Activated T-helper 9 cell treated with anti-CD3 and anti-CD28 coated beads, Interleukin-2, amount 50 U/mL, for 16 hours (primary cell): ENCODE results near the gene RGPD3.
A peak's percentile ranks its signal among the peaks of the same experiment; 100 is the strongest.
"Not testable (repeated sequence)": the region's sequence is repeated elsewhere in the genome, so short reads cannot be mapped to it uniquely, and the experiment has no call there.

Experiments used
- DNase-seq: peaks from one replicate; pipeline ENCODE4 v3.0.0-alpha.2; 2020; ENCODE audit warnings: low read depth

RGPD3 gene

DNA sequence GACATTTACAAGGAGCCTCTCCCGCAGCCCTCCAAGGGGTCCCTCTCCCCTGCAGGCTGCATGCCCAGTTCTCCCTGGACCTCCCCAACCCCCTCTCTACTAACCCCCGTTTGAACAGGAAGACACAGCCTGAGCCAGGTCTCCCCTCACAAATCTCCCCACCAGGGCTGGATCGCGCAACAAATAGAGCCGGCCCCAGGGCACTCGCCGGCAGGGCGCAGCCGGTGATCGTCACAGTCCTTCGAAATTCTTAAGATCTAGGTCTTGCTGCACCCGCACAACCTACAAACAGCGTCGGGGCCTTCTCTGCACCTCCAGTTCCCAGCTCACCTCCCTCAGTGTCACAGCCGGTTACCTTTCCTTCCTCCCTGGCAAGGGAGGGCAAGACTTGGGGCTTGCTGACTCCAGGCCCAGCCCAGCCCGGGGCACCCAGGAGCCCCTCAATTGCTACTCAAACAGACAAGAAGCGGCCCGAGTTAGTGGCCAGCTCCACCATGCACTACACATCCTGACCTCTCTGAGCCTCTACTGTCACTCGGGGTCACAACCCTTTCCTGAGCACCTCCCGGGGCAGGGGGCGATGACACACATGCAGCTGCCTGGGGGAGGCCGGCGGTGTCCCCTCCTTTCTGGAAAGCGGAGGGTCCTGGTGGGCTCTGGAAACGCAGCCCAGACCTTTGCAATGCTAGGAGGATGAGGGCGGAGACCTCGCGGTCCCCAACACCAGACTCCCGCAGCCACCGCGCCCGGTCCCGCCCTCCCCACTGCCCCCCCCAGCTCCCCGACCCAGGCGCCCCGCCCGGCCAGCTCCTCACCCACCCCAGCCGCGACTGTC, 18.6 kb upstream of the RGPD3 start, which contains the start of gene CD8B2:
CD8B2 (plus strand) TSS at position 814 of the 835 bp plus-strand sequence. CDS start 63 bp downstream, outside the sequence.
- DNase-seq = not testable (repeated sequence)

DNA sequence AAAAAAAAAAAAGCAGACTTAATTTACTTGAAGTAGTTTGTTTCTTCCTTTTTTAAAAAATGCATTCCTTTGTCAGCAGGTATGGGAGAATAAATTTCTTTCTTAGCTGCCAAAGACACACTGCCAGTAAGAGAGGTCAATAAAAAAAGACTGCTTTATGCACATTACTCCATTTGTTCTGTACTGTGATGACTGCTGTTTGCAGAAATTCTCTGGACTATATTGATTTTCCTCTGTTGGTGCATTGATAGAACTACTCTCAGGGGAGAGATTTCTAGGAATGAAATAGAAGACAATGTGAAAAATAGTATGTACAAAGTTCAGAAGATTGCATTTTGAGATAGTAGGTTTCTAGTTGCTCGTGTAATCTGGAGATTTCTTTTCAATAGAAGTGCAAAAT, 11.3 kb upstream of the RGPD3 start:
- DNase-seq = not testable (repeated sequence)

DNA sequence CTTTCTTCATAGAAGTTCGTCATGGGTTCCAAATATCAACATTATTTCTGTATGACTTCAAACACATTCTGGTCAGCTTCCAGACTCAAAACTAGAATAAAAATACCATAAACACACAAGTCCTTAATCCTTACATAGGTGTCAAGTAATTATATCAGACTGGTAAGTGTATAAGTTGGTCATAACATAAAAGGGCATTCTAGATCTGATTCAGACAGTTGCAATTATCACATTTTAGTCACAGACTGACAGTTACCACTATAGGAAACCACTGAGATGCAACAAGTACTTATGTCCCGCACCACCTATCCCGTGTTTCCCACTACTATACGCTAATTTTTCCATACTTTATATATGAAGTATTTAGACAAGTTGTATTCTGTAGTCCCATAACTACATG, 9.4 kb upstream of the RGPD3 start:
- DNase-seq = not testable (repeated sequence)

DNA sequence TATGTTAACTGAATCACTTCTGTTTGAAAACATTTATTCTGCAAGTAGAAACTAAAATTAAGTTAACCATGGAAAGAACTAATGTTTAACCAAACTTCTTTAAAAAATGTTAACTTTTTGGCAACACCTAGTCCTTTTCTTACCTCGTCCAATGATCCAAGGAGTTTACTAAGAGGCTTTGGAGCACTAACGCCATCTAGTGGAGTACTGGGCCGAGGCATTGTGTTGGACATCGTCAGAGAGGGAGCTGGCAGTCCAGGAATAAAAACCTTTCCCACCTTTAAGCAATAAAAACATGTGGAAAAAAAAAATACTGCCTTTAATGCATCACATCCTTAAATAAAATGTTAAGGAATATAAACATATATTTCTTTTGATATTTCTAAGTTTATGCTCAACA, 2.4 kb upstream of the RGPD3 start:
- DNase-seq = peak; percentile 17

DNA sequence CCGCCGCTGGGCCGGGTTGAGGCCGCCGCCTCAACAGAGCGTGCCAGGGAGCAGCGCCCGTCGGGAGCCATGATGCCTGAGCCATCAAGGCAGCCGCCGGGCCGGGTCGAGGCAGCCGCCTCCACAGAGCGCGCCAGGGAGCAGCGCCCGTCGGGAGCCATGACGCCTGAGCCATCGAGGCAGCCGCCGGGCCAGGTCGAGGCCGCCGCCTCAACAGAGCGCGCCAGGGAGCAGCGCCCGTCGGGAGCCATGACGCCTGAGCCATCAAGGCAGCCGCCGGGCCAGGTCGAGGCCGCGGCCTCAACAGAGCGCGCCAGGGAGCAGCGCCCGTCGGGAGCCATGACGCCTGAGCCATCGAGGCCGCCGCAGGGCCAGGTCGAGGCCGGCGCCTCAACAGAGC, 697 bp downstream of the RGPD3 start:
- not testable (repeated sequence) for DNase-seq

DNA sequence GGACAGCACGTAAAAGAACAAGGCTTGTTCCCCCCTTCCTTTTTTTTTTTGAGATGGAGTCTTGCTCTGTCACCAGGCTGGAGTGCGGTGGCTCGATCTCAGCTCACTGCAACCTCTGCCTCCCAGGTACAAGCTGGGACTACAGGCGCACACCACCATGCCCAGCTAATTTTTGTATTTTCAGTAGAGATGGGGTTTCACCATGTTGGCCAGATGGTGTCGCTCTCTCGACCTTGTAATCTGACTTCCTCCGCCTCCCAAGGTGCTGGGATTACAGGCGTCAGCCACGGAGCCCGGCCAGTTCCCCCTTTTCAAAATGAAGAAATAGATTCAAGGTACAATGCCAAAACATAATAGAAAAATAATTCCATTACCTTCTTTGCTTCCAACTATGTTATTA, 6.3 kb downstream of the RGPD3 start:
- not testable (repeated sequence) for DNase-seq

DNA sequence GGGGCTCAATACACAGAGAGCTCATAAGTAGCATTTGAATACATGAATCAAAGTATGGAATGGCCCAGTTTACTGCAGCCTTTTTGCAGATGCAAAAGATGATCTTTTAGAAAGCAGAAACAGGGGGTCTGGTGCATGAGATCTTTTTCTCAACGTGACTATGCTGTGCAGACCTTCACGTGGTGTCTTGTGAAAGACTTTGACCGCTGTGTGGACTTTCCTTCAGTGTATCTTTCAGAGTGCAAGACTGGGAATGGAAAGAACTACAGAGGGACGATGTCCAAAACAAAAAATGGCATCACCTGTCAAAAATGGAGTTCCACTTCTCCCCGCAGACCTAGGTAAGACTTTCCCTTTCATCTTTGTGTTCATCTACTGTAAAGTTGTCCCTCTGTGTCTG, 77.5 kb downstream of the RGPD3 start:
- DNase-seq = not testable (repeated sequence)

DNA sequence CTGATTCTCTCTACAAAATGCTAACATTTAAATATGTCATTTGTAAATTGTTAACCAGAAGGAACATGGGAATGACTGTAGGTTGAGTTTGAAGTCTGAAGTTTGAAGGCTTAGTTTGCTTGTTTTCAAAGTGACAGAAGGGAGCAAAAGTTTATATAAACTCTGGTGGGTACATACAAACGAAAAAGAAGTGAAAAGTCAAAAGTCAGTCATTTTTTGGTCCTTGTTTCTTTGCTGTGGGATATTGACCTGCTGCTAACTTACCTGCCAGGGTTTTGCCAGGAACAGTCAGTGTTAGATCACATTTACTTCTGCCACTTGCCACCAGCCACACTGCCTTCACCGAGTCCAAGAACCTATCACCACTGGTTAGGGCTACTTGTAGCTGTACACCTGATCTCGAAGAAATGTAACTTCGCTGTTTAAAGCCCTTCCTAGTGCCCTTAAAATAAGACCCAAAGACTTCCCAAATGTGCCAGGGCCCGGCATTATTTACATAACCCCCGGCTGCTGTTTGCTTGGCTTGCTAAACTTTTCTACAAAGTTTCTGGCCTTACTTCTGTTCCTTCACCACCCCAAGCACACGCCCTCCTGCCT, 79.3 kb downstream of the RGPD3 start:
- DNase-seq = not testable (repeated sequence)

DNA sequence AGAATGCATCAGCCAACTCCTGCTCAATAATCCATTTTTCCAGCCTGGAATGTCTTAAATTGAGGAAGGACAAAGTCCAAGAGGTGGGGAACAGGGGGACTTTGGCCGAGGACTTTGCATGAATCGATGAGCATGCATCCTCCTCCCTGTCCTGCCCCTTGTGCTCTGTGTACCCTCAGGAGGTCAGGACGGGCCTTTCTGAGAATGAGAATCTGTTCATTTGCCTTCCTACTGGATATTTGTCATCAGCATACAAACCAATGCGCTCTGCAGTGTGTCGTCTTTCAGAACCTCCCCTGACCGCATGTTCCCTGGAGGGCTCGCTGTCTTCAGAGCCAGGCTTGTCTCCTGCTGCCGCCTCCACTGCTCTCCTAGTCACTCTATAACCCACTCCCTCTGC, 83.7 kb downstream of the RGPD3 start:
- not testable (repeated sequence) for DNase-seq

DNA sequence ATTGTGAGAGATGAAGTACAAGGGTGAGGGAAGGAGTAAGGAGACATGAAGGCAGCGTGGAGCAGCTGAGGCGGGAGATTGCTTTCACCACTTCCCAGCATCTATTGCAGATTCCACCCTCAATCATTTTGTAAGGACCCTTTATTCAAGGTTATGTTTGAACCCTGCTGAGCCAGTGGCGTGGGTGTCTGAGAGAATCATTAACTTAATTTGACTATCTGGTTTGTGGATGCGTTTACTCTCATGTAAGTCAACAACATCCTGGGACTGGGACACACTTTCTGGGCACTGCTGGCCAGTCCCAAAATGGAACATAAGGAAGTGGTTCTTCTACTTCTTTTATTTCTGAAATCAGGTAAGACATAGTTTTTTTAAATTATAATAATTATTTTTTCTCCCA, 86.3 kb downstream of the RGPD3 start:
- not testable (repeated sequence) for DNase-seq

DNA sequence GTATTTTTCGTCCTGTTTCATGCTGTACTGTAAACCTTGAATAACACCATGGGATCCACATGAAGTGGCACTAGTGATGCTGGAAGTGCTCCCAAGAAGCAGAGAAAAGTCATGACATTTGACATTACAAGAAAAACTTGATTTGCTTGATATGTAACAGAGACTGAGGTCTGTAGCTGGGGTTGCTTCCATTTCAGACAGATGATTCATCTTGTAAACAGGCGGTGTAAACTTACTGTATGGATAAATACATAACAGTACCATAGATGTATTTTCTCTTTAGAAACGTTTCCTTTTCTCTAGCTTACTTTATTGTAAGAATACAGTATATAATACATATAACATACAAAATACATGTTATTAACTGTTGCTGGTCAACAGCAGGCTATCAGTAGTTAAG, 88.6 kb downstream of the RGPD3 start:
- not testable (repeated sequence) for DNase-seq

DNA sequence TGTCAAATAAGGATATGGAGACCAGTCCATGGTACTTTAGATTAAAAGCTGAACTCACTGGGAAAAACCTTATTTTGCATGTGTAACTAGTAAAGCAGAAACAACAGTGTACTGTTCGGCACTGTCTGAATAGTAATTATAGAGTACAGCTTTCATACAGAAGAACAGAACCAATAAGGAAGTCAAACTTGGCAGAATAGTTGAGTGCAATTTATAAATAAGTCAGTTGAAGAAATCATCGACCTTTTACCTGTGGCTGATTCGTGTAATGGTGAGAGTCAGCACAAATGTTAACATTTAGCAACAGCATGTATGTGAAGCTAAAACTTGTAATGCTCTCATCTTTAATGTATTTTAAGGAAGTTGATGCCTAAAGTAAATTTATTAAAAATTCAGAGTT, 99.0 kb downstream of the RGPD3 start:
- DNase-seq = not testable (repeated sequence)

DNA sequence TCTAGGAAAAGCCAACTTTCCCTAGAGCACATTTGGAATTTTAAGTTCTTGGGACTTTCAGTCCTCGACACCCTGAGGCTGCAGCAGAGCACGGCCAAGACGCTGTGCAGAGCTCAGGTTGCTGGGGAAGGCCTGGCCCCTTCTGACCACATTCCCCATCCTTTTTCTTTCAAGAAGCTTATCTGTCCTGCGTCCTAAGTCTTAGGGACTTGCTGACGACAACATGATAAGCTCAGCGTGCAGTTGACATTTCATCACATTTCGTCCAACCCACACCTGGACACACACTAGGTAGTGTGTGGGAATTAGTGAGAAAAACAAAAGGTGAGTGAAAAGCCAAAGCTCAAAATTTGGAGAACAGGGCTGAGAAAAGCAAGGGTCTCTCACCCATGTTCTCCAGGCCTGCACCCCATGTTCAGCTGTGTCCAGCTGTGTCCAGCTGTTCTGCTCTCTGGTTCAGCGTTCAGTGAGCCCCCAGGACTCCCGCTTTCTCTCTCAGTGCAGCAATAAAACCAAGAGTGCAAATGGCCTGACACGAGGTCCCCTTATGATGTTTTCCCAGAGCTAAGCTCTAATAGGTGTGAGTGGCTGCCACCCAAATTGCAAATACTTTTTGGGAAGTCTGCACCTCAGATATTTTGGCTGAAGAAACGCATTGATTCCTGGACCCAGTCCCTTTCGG, 101.9 kb downstream of the RGPD3 start:
- DNase-seq = no peak

DNA sequence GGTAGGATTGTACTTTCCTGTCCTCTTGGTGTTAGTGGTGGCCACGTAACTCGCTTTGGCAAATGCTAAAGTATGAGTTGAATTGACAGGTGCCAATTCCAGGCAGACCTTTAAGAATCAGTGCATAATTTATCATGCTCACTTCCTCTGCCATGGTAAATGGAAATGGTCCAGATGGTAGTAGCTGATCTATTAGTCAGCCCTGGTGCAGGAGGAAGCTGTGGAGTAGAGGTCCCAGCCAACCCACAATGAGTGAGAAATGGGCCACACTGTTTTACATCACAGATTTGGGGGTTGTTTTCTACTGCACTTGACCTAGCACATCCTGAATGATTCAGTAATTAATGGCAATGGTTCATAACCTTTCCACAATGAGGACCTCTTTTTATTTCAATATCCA, 104.4 kb downstream of the RGPD3 start:
- DNase-seq = no peak

DNA sequence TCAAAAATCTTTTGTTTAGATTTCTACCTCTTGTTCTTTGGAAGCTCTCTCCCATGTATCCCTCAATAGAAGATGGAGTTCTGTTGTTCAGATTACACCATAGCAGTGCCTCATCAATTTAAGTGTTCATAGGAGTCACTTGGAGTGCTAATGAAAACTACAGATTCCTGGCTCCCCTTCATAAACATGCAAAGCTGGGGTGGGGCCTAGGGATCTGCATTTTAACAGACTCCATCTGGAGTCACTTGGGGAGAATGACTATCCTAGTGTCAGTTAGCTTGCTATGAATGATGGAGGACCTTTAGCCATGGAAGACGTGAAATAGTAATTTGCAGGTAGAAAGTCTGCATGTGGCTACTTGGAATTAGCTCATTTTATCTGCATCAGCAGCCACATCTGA, 105.4 kb downstream of the RGPD3 start:
- DNase-seq = no peak

DNA sequence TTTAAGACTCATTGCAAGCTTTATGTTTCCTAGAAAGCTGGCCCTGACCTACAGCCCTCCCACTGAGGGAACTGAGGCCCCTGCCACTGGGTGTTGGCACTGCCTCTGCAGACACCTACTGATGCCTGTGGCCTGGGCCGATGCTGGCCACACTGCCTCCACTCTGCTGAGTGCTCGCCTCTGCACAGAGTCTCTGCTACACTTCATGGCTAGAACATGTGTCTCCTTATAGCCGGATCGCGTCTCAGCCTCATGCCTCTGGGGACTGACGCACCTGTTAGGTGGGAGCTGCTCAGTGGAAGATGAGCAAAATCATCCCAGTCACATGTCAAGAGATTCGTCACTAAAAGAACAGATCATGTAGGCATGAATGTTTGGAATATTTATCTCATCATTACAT, 108.7 kb downstream of the RGPD3 start:
- DNase-seq = no peak

DNA sequence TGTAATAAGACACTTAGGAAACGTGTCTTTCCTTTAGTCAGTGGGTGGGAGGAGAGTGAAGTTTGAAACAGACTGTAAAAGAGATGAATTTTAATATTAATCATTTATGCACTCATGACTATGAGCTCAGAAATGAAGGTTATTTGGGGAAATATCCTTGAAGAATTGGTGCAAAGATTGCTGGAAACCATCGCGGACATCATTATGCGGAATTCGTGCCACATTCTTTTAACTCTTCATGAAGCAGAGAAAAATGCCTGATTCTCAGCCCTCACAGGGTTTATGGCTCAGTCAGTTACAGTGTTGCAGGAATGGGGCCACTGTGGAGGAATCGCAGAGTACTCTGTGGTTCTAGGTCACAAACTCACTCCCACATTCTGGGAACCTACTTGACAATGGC, 109.7 kb downstream of the RGPD3 start:
- DNase-seq = no peak

DNA sequence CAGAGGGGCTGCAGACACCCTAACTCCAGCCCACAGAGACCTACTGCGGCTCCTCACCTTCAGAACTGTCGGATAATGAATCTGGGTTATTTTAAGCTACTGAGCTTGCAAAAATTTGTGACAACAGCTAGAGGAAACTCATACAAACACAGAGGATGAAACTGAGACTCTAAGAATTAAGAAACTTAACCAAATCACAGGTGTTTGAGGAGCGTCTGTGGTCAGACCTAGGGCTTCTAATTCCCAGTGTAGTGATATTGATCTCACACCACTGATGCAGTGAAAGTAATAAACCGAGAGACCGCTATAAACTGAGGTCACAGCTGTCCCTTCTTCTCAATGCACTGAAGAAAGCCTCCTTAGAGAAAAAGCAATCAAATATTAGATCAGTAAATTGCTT, 110.1 kb downstream of the RGPD3 start:
- no peak for DNase-seq

DNA sequence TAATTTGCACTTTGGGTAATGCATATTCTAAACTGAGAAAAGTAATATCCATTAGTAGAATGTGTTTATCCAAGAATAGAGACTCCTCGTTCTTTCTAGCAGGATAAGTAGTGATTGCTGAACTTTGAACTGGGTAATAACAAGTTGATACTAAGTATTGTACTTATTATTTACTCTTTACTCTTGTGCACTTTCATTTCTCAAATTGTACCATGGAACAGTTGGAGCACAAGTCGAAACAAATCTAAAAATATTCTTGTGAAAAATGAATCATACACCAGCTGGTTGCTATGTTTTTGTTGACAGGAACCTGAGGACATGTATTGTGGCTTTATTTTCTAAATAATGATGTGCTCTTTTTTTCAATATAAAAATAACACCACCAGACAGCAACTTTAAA, 111.9 kb downstream of the RGPD3 start:
- no peak for DNase-seq

DNA sequence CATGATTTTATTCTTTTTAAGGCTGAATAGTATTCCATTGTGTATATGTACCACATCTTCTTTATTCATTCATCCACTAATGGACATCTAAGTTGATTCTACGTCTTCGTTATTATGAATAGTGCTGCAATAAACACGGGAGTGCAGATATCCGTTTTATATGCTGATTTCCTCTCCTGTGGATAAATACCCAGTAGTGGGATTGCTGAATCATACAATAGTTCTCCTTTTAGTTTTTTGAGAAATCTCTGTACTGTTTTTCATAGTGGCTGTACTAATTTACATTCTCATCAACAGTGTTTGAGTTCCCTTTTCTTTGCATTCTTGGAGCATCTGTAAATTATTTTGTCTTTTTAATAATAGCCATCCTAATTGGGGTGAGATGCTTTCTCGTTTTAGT, 114.5 kb downstream of the RGPD3 start:
- no peak for DNase-seq

DNA sequence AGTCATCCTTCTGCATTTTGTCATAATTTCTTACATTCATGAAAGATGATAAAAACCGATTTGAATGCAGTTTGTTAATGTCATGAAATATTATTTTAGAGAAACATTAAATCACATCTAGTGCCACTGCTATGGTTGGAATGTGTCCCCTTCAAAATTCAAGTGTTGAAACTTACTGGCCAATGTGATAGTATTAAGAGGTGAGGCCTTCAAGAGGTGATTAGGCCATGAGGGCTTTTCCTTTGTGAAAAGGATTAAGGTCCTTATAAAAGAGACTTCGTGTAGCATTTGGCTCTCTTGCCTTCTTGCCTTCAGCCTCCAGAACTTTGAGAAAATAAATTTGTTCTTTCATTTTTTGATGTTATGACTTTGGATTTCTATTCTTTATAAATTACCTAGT, 117.2 kb downstream of the RGPD3 start:
- DNase-seq = no peak

DNA sequence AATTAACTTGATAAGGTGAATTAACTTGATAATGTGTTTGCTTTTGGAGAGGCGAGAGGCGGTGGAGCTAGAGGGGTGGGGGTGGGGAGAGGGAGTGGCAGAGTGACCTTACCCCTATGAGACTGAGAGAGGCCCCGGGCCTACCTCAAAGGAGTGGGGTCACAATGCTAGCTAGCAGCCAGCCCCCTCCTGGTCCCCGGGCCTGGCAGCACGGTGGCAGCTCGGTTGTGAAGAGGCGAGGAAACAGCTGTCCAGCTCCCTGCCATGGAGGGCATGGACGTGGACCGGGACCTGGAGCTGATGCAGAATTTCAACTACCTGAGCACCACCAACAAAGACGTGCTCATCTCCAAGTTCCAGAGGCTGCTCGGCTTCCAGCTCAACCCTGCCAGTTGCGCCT, 123.9 kb downstream of the RGPD3 start:
- DNase-seq = no peak

DNA sequence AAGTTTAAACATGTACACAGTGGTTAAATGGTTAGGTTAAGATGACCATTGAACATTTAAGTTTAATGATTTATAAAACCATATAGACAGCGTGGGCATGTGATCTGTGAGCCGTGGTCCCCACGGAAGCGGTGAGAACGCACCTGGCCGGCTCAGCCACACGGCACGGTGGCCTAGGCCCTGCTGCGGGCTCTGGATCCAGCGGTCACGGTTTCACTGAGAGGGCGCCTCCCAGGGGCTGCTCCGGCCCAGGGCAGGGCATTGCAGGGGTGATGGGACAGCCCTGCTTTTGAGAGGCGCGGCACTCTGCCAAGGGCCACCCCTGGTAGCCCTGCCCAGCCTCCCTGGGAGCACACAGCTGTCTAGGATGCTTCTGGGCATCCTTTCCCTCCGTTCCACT, 124.9 kb downstream of the RGPD3 start:
- DNase-seq = no peak
